K562 (cell line): ENCODE data around the gene ZFPM1. TPM values are rescaled to one million over a fixed set of nuclear protein-coding genes. Genes with fewer than 3 reads are reported as not detected.

Source experiments
- ATF2 ChIP-seq: sonication (generic); formaldehyde crosslinking; IDR thresholded peaks from 2 replicates; pipeline ENCODE4 v1.8.1; 2022; ENCODE audit warnings: missing genetic modification reagents
- GATAD2B ChIP-seq: fragments of 450-650 bp; IDR thresholded peaks from 2 replicates; pipeline ENCODE4 v1.6.1; 2017; ENCODE audit warnings: mild to moderate bottlenecking, borderline replicate concordance
- MCM3 ChIP-seq: fragments of 450-650 bp; IDR thresholded peaks from 2 replicates; pipeline ENCODE4 v1.6.1; 2016
- POLR2G ChIP-seq: fragments of 200-400 bp; formaldehyde crosslinking; IDR thresholded peaks from 2 replicates; pipeline ENCODE4 v1.6.1; 2017; ENCODE audit warnings: low read depth, mild to moderate bottlenecking, antibody characterized with exemption, low read length, moderate library complexity
- SIX5 ChIP-seq, 2 experiments: IDR thresholded peaks; 2 replicates each; pipeline ENCODE4 v1.6.1; 2011; ENCODE audit warnings: low read length in 2 of 2, borderline replicate concordance in 1 of 2, low read depth in 1 of 2, mild to moderate bottlenecking in 1 of 2, moderate library complexity in 1 of 2; ENCODE audit not compliant: insufficient read depth in 1 of 2
- ZBTB43 ChIP-seq: sonication (generic); formaldehyde crosslinking; IDR thresholded peaks from 2 replicates; pipeline ENCODE4 v1.8.0; 2023; ENCODE audit warnings: mild to moderate bottlenecking, missing genetic modification reagents
- polyA plus RNA-seq, 8 experiments: library from polyadenylated mRNA; depleted of rRNA in 4 of 8; stranded (reverse) in 5 of 8; unstranded in 3 of 8; fragments of >200 nt; fragmentation: Nextera tagmentation in 2 of 8; fragmentation: Illumina TruSeq in 1 of 8; extraction: Ambion mirVana in 2 of 8; extraction: Trizol in 1 of 8; gene quantifications; 2 replicates each; pipeline versions ENCODE4 v1.2.1 to v1.2.3, GENCODE V29; 2011 to 2014; ENCODE audit warnings: inconsistent platforms in 1 of 8, missing spikeins in 1 of 8
- total RNA-seq, 7 experiments: library from RNA; depleted of rRNA in 6 of 7; stranded (reverse); fragments of >200 nt in 6 of 7; fragmentation: Illumina TruSeq in 2 of 7; extraction: Trizol in 2 of 7; gene quantifications; 2 replicates each; pipeline versions ENCODE4 v1.2.1 to v1.2.3, GENCODE V29; 2011 to 2021; ENCODE audit warnings: low replicate concordance in 1 of 7
- TF ChIP-seq, protein P1 (sequence below): fragments of 250-450 bp; sonication (Bioruptor Pico); IDR thresholded peaks from 2 replicates; pipeline ENCODE4 v1.5.0; 2021

The ZFPM1 gene
- total and polyA plus RNA-seq, 9 of the 15 experiments (the other 6 are each of a cell fraction or from before 2014, with no cell fraction given): 0.03 to 35.9 (median 1.4) TPM

GRCh38 chr16:88538366-88539060 is 85.4 kb downstream of the ZFPM1 start (continued):
- TF ChIP-seq ZBTB43 (CRISPR knock-in tag) (no peak), SIX5 (IDR thresholded peaks at IDR 0.05; ENCODE audit: borderline replicate concordance in 1 of 2, insufficient read depth in 1 of 2, low read depth in 1 of 2, low read length in 2 of 2) (no peak), GATAD2B (no peak), ATF2 (CRISPR knock-in tag) (0 out of 2 replicates have a peak, but pooled peaks have one; percentile 27), MCM3 (peak; percentile 50; the same call in 1 of the 2 replicates), POLR2G (peak; percentile 74)
- TF ChIP-seq, protein P1, sequence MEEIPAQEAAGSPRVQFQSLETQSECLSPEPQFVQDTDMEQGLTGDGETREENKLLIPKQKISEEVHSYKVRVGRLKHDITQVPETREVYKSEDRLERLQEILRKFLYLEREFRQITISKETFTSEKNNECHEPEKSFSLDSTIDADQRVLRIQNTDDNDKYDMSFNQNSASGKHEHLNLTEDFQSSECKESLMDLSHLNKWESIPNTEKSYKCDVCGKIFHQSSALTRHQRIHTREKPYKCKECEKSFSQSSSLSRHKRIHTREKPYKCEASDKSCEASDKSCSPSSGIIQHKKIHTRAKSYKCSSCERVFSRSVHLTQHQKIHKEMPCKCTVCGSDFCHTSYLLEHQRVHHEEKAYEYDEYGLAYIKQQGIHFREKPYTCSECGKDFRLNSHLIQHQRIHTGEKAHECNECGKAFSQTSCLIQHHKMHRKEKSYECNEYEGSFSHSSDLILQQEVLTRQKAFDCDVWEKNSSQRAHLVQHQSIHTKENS: no peak
